Measurements from ENCODE around the gene TPTE. TPM values are rescaled to one million over a fixed set of nuclear protein-coding genes. Genes with fewer than 3 reads are reported as not detected.
"Not testable (repeated sequence)": the region's sequence is repeated elsewhere in the genome, so short reads cannot be mapped to it uniquely, and the experiment has no call there.

Gene TPTE
- total and polyA plus RNA-seq, 4 experiments from 2014 or later: not detected

DNA sequence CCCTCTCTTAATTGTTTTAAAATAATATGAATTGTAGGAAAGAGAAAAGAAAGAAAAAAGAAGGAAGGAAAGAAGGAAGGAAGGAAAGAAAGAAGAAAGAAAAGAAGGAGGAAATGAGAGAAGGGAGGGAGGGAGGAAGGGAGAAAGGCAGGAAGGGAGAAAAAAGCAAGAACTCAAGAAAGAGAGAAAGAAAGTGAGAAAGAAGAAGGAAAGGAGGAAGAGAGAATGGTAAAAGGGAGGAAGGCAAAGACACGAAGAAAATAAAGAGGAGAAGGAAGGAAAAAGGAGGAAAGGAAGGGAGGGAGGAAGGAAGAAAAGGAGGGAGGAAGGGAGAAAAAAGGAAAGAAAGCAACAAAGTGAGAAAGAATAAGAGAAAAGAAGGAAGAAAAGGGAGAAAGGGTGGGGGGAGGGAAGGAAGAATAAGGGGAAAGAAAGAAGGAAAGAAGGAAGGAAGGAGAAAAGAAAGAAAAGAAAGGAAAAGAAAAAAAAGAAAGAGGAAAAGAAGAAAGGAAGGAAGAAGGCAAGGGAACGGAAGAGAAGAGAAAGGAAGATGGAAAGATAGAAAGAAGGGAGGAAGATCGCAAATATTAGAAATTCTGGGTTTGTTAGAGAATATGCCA, 95.9 kb downstream of the TPTE start:
- POLR2A ChIA-PET (ENCODE audit: partially characterized antibody); H3K27ac Mint-ChIP-seq; DNase-seq; H3K27me3 ChIP-seq (ENCODE audit: insufficient read depth, low read length); H3K4me3 Mint-ChIP-seq; H3K4me1 ChIP-seq (ENCODE audit: insufficient read depth, low read length); CTCF ChIA-PET (ENCODE audit: partially characterized antibody); H3K4me1 Mint-ChIP-seq; H3K36me3 ChIP-seq (ENCODE audit: insufficient read depth, low read length); H3K27ac ChIP-seq (ENCODE audit: low read depth, low read length); intact Hi-C loops (cut with micrococcal nuclease); H3K36me3 Mint-ChIP-seq; H3K27me3 Mint-ChIP-seq; H3K4me3 ChIP-seq (ENCODE audit: low read length in 2 of 2); H3K9me3 ChIP-seq (ENCODE audit: control insufficient read depth in 1 of 2, low read length in 2 of 2): not testable (repeated sequence)
- H3K9me3 Mint-ChIP-seq: peaks cover 0 to 12% (median 9%) of the 10 kb centered on the region in 8 donors

DNA sequence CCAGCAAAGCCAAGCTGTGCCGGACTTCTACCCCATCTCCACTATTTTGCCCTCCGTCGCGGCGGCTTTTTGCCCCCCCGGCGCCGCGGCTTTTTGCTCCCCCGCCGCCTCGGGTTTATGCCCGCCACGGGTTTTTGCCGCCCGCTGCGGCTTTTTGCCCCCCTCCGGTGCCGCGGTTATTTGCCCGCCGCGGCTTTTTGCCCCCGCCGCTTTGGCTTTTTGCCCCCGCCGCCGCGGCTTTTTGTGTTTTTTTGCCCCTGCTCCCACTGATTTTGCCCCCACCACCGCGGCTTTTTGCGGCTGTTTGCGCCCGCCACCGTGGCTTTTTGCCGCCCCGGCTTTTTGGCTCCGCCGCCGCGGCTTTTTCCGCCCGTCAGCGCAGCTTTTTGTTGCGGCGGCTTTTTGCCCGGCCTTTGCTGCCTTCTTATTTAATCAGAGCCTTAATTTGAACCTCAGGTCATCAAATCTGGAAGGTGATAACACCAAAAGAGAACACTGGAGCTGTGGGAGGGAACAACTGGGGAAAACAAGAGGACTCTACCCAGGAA, 106.0 kb downstream of the TPTE start:
- no peaks in the 10 kb centered on the region for H3K4me1 Mint-ChIP-seq
- POLR2A ChIA-PET (ENCODE audit: partially characterized antibody): no interaction called here
- DNase-seq: no peak

DNA sequence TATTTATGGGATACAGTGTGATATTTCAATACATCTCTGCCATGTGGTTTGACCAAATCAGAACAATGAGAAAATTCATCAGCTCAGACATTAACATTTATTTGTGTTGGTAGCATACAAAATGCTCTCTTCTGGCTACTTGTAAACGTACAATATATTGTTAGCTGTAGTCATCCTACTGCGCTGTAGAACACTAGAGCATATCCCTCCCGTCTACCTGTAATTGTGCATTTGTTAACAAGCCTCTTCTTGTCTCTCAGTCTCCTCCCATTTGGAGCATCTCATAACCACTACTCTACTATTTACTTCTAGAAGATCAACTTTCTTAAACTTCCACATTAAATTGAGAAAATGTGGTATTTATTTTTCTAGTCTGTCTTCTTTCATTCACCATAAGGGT, 107.9 kb downstream of the TPTE start:
- H3K27ac ChIP-seq (ENCODE audit: low read depth, low read length); POLR2A ChIA-PET (ENCODE audit: partially characterized antibody); H3K4me1 ChIP-seq (ENCODE audit: insufficient read depth, low read length); H3K36me3 ChIP-seq (ENCODE audit: insufficient read depth, low read length); H3K27me3 ChIP-seq (ENCODE audit: insufficient read depth, low read length); CTCF ChIA-PET (ENCODE audit: partially characterized antibody); H3K27ac Mint-ChIP-seq; H3K9me3 ChIP-seq (ENCODE audit: control insufficient read depth in 1 of 2, low read length in 2 of 2); H3K4me3 Mint-ChIP-seq; H3K9me3 Mint-ChIP-seq; H3K4me1 Mint-ChIP-seq; H3K27me3 Mint-ChIP-seq; H3K4me3 ChIP-seq (ENCODE audit: low read length in 2 of 2); intact Hi-C loops (cut with micrococcal nuclease); H3K36me3 Mint-ChIP-seq; DNase-seq: not testable (repeated sequence)

More for the DNA sequence above, 106.0 kb downstream of the TPTE start:
- peaks cover 0 to 5% (median 1%) of the 10 kb centered on the region in 8 donors for H3K9me3 Mint-ChIP-seq
- Histone ChIP-seq H3K4me3 (ENCODE audit: low read length in 2 of 2) (no peak overlapping the region), H3K36me3 (ENCODE audit: insufficient read depth, low read length) (no peaks in the 10 kb centered on the region), H3K4me1 (ENCODE audit: insufficient read depth, low read length) (no peaks in the 10 kb centered on the region), H3K27ac (ENCODE audit: low read depth, low read length) (no peak overlapping the region), H3K27me3 (ENCODE audit: insufficient read depth, low read length) (no peaks in the 10 kb centered on the region), H3K9me3 (ENCODE audit: control insufficient read depth in 1 of 2, low read length in 2 of 2) (no peaks in the 10 kb centered on the region)
- intact Hi-C loops (cut with micrococcal nuclease): no loop called here
- no peaks in the 10 kb centered on the region for H3K27me3 Mint-ChIP-seq
- H3K4me3 Mint-ChIP-seq: no peak overlapping the region
- no peaks in the 10 kb centered on the region for H3K36me3 Mint-ChIP-seq
- H3K27ac Mint-ChIP-seq: no peak overlapping the region
- CTCF ChIA-PET (ENCODE audit: partially characterized antibody): no interaction called here

DNA sequence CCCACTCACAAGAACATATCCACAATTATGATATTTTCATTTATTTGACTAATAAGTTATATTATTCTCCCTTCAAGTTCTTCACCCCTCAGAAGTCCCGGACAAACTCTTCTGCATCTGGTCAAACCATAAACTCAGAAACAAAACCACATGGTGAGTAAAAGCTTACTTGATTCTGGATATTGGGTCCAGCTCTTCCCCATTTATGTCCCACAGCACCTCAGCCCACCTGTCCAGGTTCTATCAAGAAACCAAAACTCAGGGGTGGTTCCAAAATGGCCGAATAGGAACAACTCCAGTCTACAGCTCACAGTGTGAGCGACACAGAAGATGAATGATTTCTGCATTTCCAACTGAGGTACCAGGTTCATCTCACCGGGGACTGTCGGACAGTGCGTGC, 109.4 kb downstream of the TPTE start:
- H3K27ac Mint-ChIP-seq; H3K36me3 ChIP-seq (ENCODE audit: insufficient read depth, low read length); H3K27ac ChIP-seq (ENCODE audit: low read depth, low read length); H3K4me1 ChIP-seq (ENCODE audit: insufficient read depth, low read length); intact Hi-C loops (cut with micrococcal nuclease); H3K9me3 ChIP-seq (ENCODE audit: control insufficient read depth in 1 of 2, low read length in 2 of 2); H3K27me3 ChIP-seq (ENCODE audit: insufficient read depth, low read length); H3K4me1 Mint-ChIP-seq; CTCF ChIA-PET (ENCODE audit: partially characterized antibody); H3K9me3 Mint-ChIP-seq; DNase-seq; POLR2A ChIA-PET (ENCODE audit: partially characterized antibody); H3K36me3 Mint-ChIP-seq; H3K27me3 Mint-ChIP-seq; H3K4me3 ChIP-seq (ENCODE audit: low read length in 2 of 2); H3K4me3 Mint-ChIP-seq: not testable (repeated sequence)

DNA sequence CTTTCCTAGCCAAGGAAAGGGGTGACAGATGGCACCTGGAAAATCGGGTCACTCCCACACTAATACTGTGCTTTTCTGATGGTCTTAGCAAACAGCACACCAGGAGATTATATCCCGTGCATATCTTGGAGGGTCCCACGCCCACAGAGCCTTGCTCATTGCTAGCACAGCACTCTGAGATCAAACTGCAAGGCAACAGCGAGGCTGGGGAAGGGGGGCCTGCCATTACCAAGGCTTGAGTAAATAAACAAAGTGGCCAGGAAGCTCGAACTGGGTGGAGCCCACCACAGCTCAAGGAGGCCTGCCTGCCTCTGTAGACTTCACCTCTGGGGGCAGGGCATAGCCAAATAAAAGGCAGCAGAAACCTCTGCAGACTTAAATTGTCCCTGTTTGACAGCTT, 109.9 kb downstream of the TPTE start:
- H3K4me1 ChIP-seq (ENCODE audit: insufficient read depth, low read length); DNase-seq; H3K4me3 ChIP-seq (ENCODE audit: low read length in 2 of 2); H3K9me3 Mint-ChIP-seq; POLR2A ChIA-PET (ENCODE audit: partially characterized antibody); intact Hi-C loops (cut with micrococcal nuclease); H3K27me3 Mint-ChIP-seq; H3K4me1 Mint-ChIP-seq; H3K27me3 ChIP-seq (ENCODE audit: insufficient read depth, low read length); H3K36me3 Mint-ChIP-seq; H3K36me3 ChIP-seq (ENCODE audit: insufficient read depth, low read length); CTCF ChIA-PET (ENCODE audit: partially characterized antibody); H3K9me3 ChIP-seq (ENCODE audit: control insufficient read depth in 1 of 2, low read length in 2 of 2); H3K4me3 Mint-ChIP-seq; H3K27ac ChIP-seq (ENCODE audit: low read depth, low read length); H3K27ac Mint-ChIP-seq: not testable (repeated sequence)

DNA sequence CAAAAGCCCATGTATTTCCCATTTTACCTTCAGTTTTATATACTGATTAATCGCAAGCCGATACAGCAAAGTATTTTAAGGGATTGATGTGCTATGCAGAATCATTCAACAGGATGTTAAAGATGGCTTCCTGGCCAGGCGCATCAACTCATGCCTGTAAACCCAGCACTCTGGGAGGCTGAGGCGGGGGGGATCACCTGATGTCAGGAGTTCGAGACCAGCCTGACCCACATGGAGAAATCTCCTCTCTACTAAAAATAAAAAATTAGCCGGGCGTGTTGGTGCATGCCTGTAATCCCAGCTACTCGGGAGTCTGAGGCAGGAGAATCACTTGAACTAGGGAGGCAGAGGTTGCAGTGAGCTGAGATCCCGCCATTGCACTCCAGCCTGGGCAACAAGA, 116.8 kb downstream of the TPTE start:
- H3K36me3 Mint-ChIP-seq; POLR2A ChIA-PET (ENCODE audit: partially characterized antibody); H3K4me1 Mint-ChIP-seq; H3K27ac ChIP-seq (ENCODE audit: low read depth, low read length); H3K4me3 Mint-ChIP-seq; intact Hi-C loops (cut with micrococcal nuclease); H3K36me3 ChIP-seq (ENCODE audit: insufficient read depth, low read length); H3K27me3 Mint-ChIP-seq; DNase-seq; H3K27ac Mint-ChIP-seq; H3K4me1 ChIP-seq (ENCODE audit: insufficient read depth, low read length); CTCF ChIA-PET (ENCODE audit: partially characterized antibody); H3K4me3 ChIP-seq (ENCODE audit: low read length in 2 of 2); H3K27me3 ChIP-seq (ENCODE audit: insufficient read depth, low read length); H3K9me3 ChIP-seq (ENCODE audit: control insufficient read depth in 1 of 2, low read length in 2 of 2); H3K9me3 Mint-ChIP-seq: not testable (repeated sequence)

DNA sequence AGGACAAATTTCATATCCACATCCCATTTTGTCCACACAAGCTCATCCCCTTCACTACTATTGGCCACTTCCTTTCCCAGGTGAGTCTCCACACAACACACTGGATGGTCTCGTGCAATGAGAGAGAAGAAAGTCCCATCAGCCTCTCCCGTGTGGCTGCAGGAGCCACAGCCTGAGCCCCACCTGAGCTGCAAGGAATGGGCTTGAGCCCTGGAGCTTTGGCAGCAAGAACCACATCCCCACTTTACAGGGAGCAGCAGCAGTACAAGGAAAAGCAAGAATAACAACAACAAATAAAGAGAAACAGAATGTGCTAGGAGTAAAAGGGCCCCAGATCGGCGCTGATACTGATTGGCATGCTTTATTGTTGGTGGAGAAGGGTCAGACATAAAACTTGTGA, 117.7 kb downstream of the TPTE start:
- ChIA-PET POLR2A (ENCODE audit: partially characterized antibody) (no interaction called here), CTCF (ENCODE audit: partially characterized antibody) (no interaction called here)
- Mint-ChIP-seq H3K27ac (no peak overlapping the region), H3K4me3 (no peak overlapping the region), H3K36me3 (no peaks in the 10 kb centered on the region), H3K9me3 (peaks cover 0 to 3% (median 0%) of the 10 kb centered on the region in 8 donors), H3K27me3 (no peaks in the 10 kb centered on the region), H3K4me1 (no peaks in the 10 kb centered on the region)
- Histone ChIP-seq H3K27ac (ENCODE audit: low read depth, low read length) (no peak overlapping the region), H3K27me3 (ENCODE audit: insufficient read depth, low read length) (no peaks in the 10 kb centered on the region), H3K36me3 (ENCODE audit: insufficient read depth, low read length) (no peaks in the 10 kb centered on the region), H3K4me3 (ENCODE audit: low read length in 2 of 2) (no peak overlapping the region), H3K9me3 (ENCODE audit: control insufficient read depth in 1 of 2, low read length in 2 of 2) (peaks cover 0 to 7% of the 10 kb centered on the region in 2 donors), H3K4me1 (ENCODE audit: insufficient read depth, low read length) (no peaks in the 10 kb centered on the region)
- DNase-seq: no peak
- intact Hi-C loops (cut with micrococcal nuclease): no loop called here

DNA sequence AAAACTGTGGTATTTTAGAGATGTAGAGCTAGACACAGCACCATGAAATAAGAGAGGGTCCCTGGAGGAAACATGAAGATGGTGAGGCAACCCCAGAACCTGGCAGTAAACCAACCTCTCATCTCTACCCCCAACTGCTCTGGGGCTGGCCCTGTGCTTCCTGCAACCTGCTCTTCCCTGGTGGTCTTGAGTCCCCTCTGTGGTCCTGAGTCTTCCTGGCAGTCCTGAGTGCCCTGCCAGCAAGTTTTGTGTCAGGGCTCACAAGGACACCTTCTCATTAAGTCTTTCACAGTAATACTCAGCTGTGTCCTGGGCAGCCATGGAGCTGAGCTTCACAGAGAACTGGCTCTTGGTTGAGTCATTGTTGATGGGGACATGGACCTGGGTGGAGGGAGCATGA, 118.4 kb downstream of the TPTE start:
- H3K4me3 Mint-ChIP-seq; CTCF ChIA-PET (ENCODE audit: partially characterized antibody); H3K36me3 Mint-ChIP-seq; H3K9me3 Mint-ChIP-seq; H3K4me3 ChIP-seq (ENCODE audit: low read length in 2 of 2); H3K27me3 Mint-ChIP-seq; H3K9me3 ChIP-seq (ENCODE audit: control insufficient read depth in 1 of 2, low read length in 2 of 2); intact Hi-C loops (cut with micrococcal nuclease); H3K27me3 ChIP-seq (ENCODE audit: insufficient read depth, low read length); DNase-seq; H3K4me1 Mint-ChIP-seq; H3K36me3 ChIP-seq (ENCODE audit: insufficient read depth, low read length); POLR2A ChIA-PET (ENCODE audit: partially characterized antibody); H3K27ac Mint-ChIP-seq; H3K27ac ChIP-seq (ENCODE audit: low read depth, low read length); H3K4me1 ChIP-seq (ENCODE audit: insufficient read depth, low read length): not testable (repeated sequence)
